MCF 10A (cell line): ENCODE data around the gene MARCO. TPM values are rescaled to one million over a fixed set of nuclear protein-coding genes. Genes with fewer than 3 reads are reported as not detected.
A peak's percentile ranks its signal among the peaks of the same experiment; 100 is the strongest.

Source experiments
- BruUV-seq: library from RNA; stranded (reverse); fragments of 400-500 nt; replicated peaks from 2 replicates; lab custom pipeline; 2021; lab: Mats Ljungman, UMichigan
- CTCF ChIA-PET: fragments of 300-600 bp; sonication (Branson Sonifier 250); formaldehyde crosslinking; extraction: SDS; loops from one replicate; lab custom pipeline; 2021; ENCODE audit warnings: antibody characterized with exemption, inconsistent platforms; lab: Yijun Ruan, JAX
- POLR2A ChIA-PET: fragments of 300-600, 350-650 bp; sonication (Branson Sonifier 250); formaldehyde crosslinking; extraction: SDS; loops from one replicate; lab custom pipeline; 2020; ENCODE audit warnings: antibody characterized with exemption, inconsistent platforms; lab: Yijun Ruan, JAX
- DNase-seq: peaks from one replicate; pipeline ENCODE4 v3.0.0-alpha.2; 2018; ENCODE audit not compliant: unreplicated experiment
- H3K27ac Mint-ChIP-seq: one replicate; pipeline ENCODE4 v1.8.0; 2022; ENCODE audit warnings: mild to moderate bottlenecking, low read depth, mixed read lengths; ENCODE audit not compliant: unreplicated experiment
- H3K27me3 Mint-ChIP-seq: one replicate; pipeline ENCODE4 v1.8.0; 2022; ENCODE audit warnings: mixed read lengths; ENCODE audit not compliant: insufficient read depth, unreplicated experiment
- H3K36me3 Mint-ChIP-seq: one replicate; pipeline ENCODE4 v1.8.0; 2022; ENCODE audit warnings: mild to moderate bottlenecking, moderate library complexity, mixed read lengths; ENCODE audit not compliant: insufficient read depth, unreplicated experiment
- H3K4me1 Mint-ChIP-seq: one replicate; pipeline ENCODE4 v1.8.0; 2022; ENCODE audit warnings: mixed read lengths; ENCODE audit not compliant: insufficient read depth, unreplicated experiment
- H3K4me3 Mint-ChIP-seq: one replicate; pipeline ENCODE4 v1.8.0; 2022; ENCODE audit warnings: mild to moderate bottlenecking, moderate library complexity, mixed read lengths; ENCODE audit not compliant: unreplicated experiment
- H3K9me3 Mint-ChIP-seq: one replicate; pipeline ENCODE4 v1.8.0; 2022; ENCODE audit warnings: mixed read lengths; ENCODE audit not compliant: unreplicated experiment
- CTCF ChIP-seq: fragments of 200-600 bp; IDR thresholded peaks from one replicate; pipeline ENCODE4 v1.8.0; 2022; ENCODE audit warnings: antibody characterized with exemption, mild to moderate bottlenecking; ENCODE audit not compliant: unreplicated experiment
- intact Hi-C: fragments of 100-400 bp; cut with micrococcal nuclease; formaldehyde crosslinking; loops from 2 replicates; pipeline ENCODE4 v1.14.1; 2022
- total RNA-seq: library from RNA; stranded (reverse); gene quantifications from 2 replicates; pipeline ENCODE4 v1.2.3, GENCODE V29; 2022

Gene MARCO
- total RNA-seq, 1 experiment from 2014 or later = 1.5 TPM

DNA sequence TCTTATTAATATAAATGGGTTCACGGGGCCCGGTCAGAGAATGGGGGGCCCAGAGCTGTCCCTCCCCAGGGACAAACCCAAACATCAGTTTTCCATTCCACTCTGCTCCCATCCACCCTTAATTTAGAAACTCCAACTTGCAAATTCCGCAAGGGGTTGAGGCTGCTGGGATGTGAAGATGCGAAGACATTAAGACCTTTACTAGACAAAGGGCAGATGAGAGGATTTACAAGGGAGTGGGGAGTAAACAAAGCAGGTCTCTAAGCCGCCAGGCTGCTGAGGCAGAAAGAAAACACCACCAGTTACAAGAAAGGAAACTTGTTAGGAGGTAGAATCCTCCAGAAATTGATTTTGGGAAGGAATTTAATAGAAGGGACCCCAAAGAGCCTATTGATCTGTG is 33.1 kb downstream of the MARCO start:
- intact Hi-C loops = no loop called here
- no TSS peak for BruUV-seq
- ChIA-PET CTCF (no interaction called here), POLR2A (interaction anchor here (0.5 to 0.7 kb wide), 2 partner anchors 9 to 15 kb away, joined by 3 to 5 read pairs; no protein-coding TSS in a partner anchor)
- Mint-ChIP-seq H3K36me3 (no peaks in the 10 kb centered on the region), H3K27me3 (peaks cover 3% of the 10 kb centered on the region), H3K27ac (no peak overlapping the region), H3K9me3 (no peaks in the 10 kb centered on the region), H3K4me3 (no peak overlapping the region), H3K4me1 (peaks cover 39% of the 10 kb centered on the region)
- DNase-seq = no peak
- no peak for TF ChIP-seq CTCF

DNA sequence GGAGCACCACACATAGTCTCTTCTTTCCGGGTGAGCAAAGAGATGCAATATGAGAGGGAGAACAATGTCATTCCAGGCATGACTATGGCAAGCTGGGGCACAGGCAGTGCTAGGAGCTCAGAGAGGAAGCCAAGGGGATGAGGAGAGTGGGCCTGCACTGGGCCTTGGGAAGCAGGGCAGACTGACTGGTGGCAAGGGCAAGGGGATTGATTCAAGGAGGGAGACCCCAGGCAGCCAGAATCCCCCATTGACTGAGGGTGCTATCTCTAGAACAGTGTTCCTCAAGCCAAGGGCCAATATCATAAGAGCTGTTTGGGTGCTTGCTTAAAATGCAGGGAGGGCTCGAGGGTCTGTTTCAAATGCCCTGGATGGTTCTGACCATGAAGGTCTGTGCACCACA is 36.1 kb downstream of the MARCO start:
- no peak for DNase-seq
- BruUV-seq = no TSS peak
- H3K9me3 Mint-ChIP-seq = no peaks in the 10 kb centered on the region
- H3K36me3 Mint-ChIP-seq = no peaks in the 10 kb centered on the region
- no peak overlapping the region for H3K4me3 Mint-ChIP-seq
- H3K27me3 Mint-ChIP-seq = peaks cover 14% of the 10 kb centered on the region
- H3K27ac Mint-ChIP-seq = no peak overlapping the region
- TF ChIP-seq CTCF = no peak
- intact Hi-C loops = no loop called here
- H3K4me1 Mint-ChIP-seq = peaks cover 13% of the 10 kb centered on the region
- CTCF ChIA-PET = no interaction called here
- POLR2A ChIA-PET = no interaction called here

DNA sequence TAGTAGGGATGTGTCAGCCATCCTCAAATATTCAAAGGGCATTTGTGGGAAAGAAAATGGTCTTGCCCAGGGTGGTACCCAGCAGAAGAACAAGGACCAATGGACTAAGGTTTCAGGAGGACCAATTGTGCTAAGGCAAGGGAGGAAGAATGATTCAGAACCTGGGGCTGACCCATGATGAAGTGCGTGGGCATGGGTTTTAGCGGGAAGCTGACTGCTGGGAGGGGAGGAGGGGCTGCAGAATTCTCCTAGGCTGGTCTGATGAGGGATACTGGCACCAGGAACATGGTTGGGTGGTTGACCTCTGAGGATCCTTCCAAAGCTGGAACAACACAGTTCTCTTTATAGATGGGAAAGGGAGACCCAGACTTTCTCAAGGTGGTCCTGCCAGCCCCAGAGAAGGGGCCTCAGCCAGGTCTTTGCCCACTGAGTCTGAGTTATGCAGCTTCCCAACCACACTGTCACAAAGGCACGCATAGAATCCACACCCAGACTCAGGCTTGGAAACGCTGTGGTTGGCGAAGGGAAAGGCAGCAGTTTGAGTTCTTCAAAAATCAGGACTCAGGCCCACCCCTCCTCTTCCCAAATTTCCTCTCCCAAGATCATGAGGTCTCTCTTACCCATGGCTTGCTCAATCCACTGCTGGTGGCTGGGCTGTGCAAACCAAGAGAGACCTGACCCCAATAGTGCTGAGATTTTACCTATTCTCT is 37.3 kb downstream of the MARCO start:
- Mint-ChIP-seq H3K9me3 (no peaks in the 10 kb centered on the region), H3K4me3 (no peak overlapping the region), H3K4me1 (peaks cover under 1% of the 10 kb centered on the region), H3K36me3 (no peaks in the 10 kb centered on the region), H3K27me3 (peaks cover 14% of the 10 kb centered on the region), H3K27ac (no peak overlapping the region)
- intact Hi-C loops = no loop called here
- BruUV-seq = no TSS peak
- ChIA-PET CTCF (no interaction called here), POLR2A (interaction anchor here (0.6 to 1.0 kb wide), 3 partner anchors 8 to 277 kb away, joined by 3 to 6 read pairs (median 3); no protein-coding TSS in a partner anchor)
- no peak for DNase-seq
- no peak for TF ChIP-seq CTCF

DNA sequence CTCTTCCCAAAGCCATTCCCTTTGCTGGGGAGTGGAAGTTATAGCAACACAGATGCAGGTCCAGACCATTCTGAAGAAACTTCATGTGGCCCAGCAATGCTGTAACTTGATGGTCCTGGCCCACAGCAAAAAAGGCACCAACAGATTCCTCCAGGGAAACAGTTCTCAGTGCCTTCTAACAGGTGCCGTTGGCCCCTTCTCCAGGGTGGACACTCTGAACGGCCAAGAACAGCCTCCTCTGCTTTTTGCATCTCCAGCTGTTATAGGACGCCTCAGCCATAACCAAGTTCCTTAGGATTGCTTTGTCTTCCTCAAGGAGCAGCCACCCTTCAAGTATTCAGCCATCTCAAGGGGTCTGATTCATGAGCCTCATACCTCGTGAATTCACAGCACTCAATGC is 38.0 kb downstream of the MARCO start:
- no peaks in the 10 kb centered on the region for H3K4me1 Mint-ChIP-seq
- no peak for TF ChIP-seq CTCF
- no peaks in the 10 kb centered on the region for H3K9me3 Mint-ChIP-seq
- H3K27me3 Mint-ChIP-seq = peaks cover 14% of the 10 kb centered on the region
- ChIA-PET POLR2A (interaction anchor here (1.0 kb wide), 1 partner anchor 9 kb away, joined by 6 read pairs; no protein-coding TSS in a partner anchor), CTCF (no interaction called here)
- DNase-seq = no peak
- intact Hi-C loops = no loop called here
- H3K36me3 Mint-ChIP-seq = no peaks in the 10 kb centered on the region
- BruUV-seq = no TSS peak
- no peak overlapping the region for H3K4me3 Mint-ChIP-seq
- H3K27ac Mint-ChIP-seq = peak overlapping the region; percentile 72
